Fibroblast of villous mesenchyme (primary cell): Measurements from ENCODE around the gene PLXDC2. TPM values are rescaled to one million over a fixed set of nuclear protein-coding genes. Genes with fewer than 3 reads are reported as not detected.
A peak's percentile ranks its signal among the peaks of the same experiment; 100 is the strongest.

ENCODE experiments used
- DNase-seq: peaks from one replicate; pipeline ENCODE4 v3.0.0-alpha.2; 2010; ENCODE audit warnings: low read depth
- H3K4me3 ChIP-seq: 2 replicates; pipeline ENCODE4 v1.5.1; 2011; ENCODE audit warnings: low read depth, mild to moderate bottlenecking, low read length
- CTCF ChIP-seq: IDR thresholded peaks from 2 replicates; pipeline ENCODE4 v1.5.1; 2012; ENCODE audit warnings: low read depth, mild to moderate bottlenecking, low read length; ENCODE audit not compliant: insufficient read depth
- total RNA-seq: library from RNA; depleted of rRNA; stranded (reverse); fragments of >200 nt; gene quantifications from 2 replicates; pipeline ENCODE4 v1.2.3, GENCODE V29; 2012

The PLXDC2 gene
- total RNA-seq, 1 donor = 19.0 TPM

- no peak for TF ChIP-seq CTCF
- DNase-seq = no peak
- no peak overlapping the region for H3K4me3 ChIP-seq
Measured at GRCh38 chr10:19902456-19902855, 86.2 kb downstream of the PLXDC2 start.

- DNase-seq = peak; percentile 8
- no peak for TF ChIP-seq CTCF
- no peak overlapping the region for H3K4me3 ChIP-seq
Measured at GRCh38 chr10:19904202-19904661, 88.0 kb downstream of the PLXDC2 start.

- no peak for TF ChIP-seq CTCF
Measured at GRCh38 chr10:19906108-19906791, 90.0 kb downstream of the PLXDC2 start.

GRCh38 chr10:19908991-19909696 lies 92.9 kb downstream of the PLXDC2 start:
- DNase-seq = no peak
- no peak for TF ChIP-seq CTCF
- no peak overlapping the region for H3K4me3 ChIP-seq

More at GRCh38 chr10:19906108-19906791, 90.0 kb downstream of the PLXDC2 start:
- no peak overlapping the region for H3K4me3 ChIP-seq
- no peak for DNase-seq

GRCh38 chr10:19911886-19912285 lies 95.7 kb downstream of the PLXDC2 start:
- no peak for DNase-seq
- no peak overlapping the region for H3K4me3 ChIP-seq
- no peak for TF ChIP-seq CTCF

GRCh38 chr10:19913987-19914386 lies 97.8 kb downstream of the PLXDC2 start:
- TF ChIP-seq CTCF = no peak
- H3K4me3 ChIP-seq = no peak overlapping the region
- no peak for DNase-seq
